Omental fat pad (tissue), 4 donors: Measurements from ENCODE around the gene DOCK9. TPM values are rescaled to one million over a fixed set of nuclear protein-coding genes. Genes with fewer than 3 reads are reported as not detected.
"Not testable (repeated sequence)": the region's sequence is repeated elsewhere in the genome, so short reads cannot be mapped to it uniquely, and the experiment has no call there.

Experiments
- ATAC-seq: fragments of 150-250 bp; one replicate; pipeline ENCODE4 v1.9.1; 2016; ENCODE audit warnings: mild to moderate bottlenecking, moderate library complexity; ENCODE audit not compliant: low FRiP score
- DNase-seq: peaks from one replicate; pipeline ENCODE4 v3.0.0-alpha.2; 2019; ENCODE audit warnings: low spot score
- CTCF ChIP-seq, 3 donors: fragments of 450-650 bp; IDR thresholded peaks; one replicate each; pipeline ENCODE4 v1.5.1; 2016 to 2017; ENCODE audit warnings: antibody characterized with exemption in 3 of 3, mild to moderate bottlenecking in 3 of 3, moderate library complexity in 2 of 3
- total RNA-seq, 4 donors: library from RNA; depleted of rRNA; stranded (reverse); fragments of >200 nt; gene quantifications; one replicate each; pipeline ENCODE4 v1.1.0, GENCODE V29; 2016

Gene DOCK9
- total RNA-seq, 4 donors from 2014 or later, result 94.4 to 364 (median 145) TPM

GRCh38 chr13:98896868-98897144, 81.1 kb downstream of the DOCK9 start:
- no peak for TF ChIP-seq CTCF (IDR thresholded peaks at IDR 0.05)
- ATAC-seq, result no peak

GRCh38 chr13:98896083-98896867, 81.6 kb downstream of the DOCK9 start:
- DNase-seq (no peak), ATAC-seq (no peak)
- no peak for TF ChIP-seq CTCF (IDR thresholded peaks at IDR 0.05)

More at GRCh38 chr13:98896868-98897144, 81.1 kb downstream of the DOCK9 start:
- DNase-seq, result no peak

GRCh38 chr13:98894814-98895213, 83.0 kb downstream of the DOCK9 start:
- DNase-seq, ATAC-seq: not testable (repeated sequence)

- ATAC-seq (no peak), DNase-seq (no peak)
- no peak for TF ChIP-seq CTCF (IDR thresholded peaks at IDR 0.05)
These were observed 84.5 kb downstream of the DOCK9 start for GRCh38 chr13:98893371-98893770.

GRCh38 chr13:98892821-98893220, 85.0 kb downstream of the DOCK9 start:
- DNase-seq (no peak), ATAC-seq (no peak)
- no peak for TF ChIP-seq CTCF (IDR thresholded peaks at IDR 0.05)

GRCh38 chr13:98892077-98892476, 85.8 kb downstream of the DOCK9 start:
- no peak for TF ChIP-seq CTCF (IDR thresholded peaks at IDR 0.05)
- no peak for DNase-seq
- no peak for ATAC-seq

- TF ChIP-seq CTCF (IDR thresholded peaks at IDR 0.05), result no peak
- DNase-seq, result no peak
- ATAC-seq, result no peak
These were observed 86.9 kb downstream of the DOCK9 start for GRCh38 chr13:98890925-98891324.
